HepG2 (cell line): Measurements from ENCODE around the gene SMTN. TPM values are rescaled to one million over a fixed set of nuclear protein-coding genes. Genes with fewer than 3 reads are reported as not detected.
A peak's percentile ranks its signal among the peaks of the same experiment; 100 is the strongest.

Source experiments
- DR1 ChIP-seq: sonication (generic); formaldehyde crosslinking; IDR thresholded peaks from 2 replicates; pipeline ENCODE4 v1.8.0; 2021; ENCODE audit warnings: mild to moderate bottlenecking, missing genetic modification reagents, inconsistent platforms
- GMEB2 ChIP-seq: IDR thresholded peaks from 2 replicates; pipeline ENCODE4 v1.6.1; 2016; ENCODE audit warnings: missing biosample characterization, missing genetic modification reagents, low read depth
- HOXA3 ChIP-seq: sonication (generic); formaldehyde crosslinking; IDR thresholded peaks from 2 replicates; pipeline ENCODE4 v1.5.0; 2020; ENCODE audit warnings: missing genetic modification reagents
- NRL ChIP-seq: sonication (generic); formaldehyde crosslinking; IDR thresholded peaks from 2 replicates; pipeline ENCODE4 v1.5.0; 2020; ENCODE audit warnings: missing genetic modification reagents, mild to moderate bottlenecking, moderate library complexity, borderline replicate concordance
- PATZ1 ChIP-seq: sonication (generic); formaldehyde crosslinking; IDR thresholded peaks from 2 replicates; pipeline ENCODE4 v1.4.0; 2020; ENCODE audit warnings: missing genetic modification reagents
- POGZ ChIP-seq: sonication (generic); formaldehyde crosslinking; IDR thresholded peaks from 2 replicates; pipeline ENCODE4 v1.4.0; 2020; ENCODE audit warnings: mild to moderate bottlenecking, missing genetic modification reagents
- SALL2 ChIP-seq: sonication (generic); formaldehyde crosslinking; IDR thresholded peaks from 2 replicates; pipeline ENCODE4 v1.8.1; 2023; ENCODE audit warnings: mild to moderate bottlenecking, missing genetic modification reagents, inconsistent platforms
- TBX3 ChIP-seq: fragments of 450-650 bp; IDR thresholded peaks from 2 replicates; pipeline ENCODE4 v1.6.1; 2017; ENCODE audit warnings: antibody characterized with exemption, mild to moderate bottlenecking, inconsistent platforms, borderline replicate concordance
- TCF12 ChIP-seq, 2 experiments: fragments of 450-650 bp in 1 of 2; sonication (generic) in 1 of 2; formaldehyde crosslinking in 1 of 2; IDR thresholded peaks; 2 replicates each; pipeline versions ENCODE4 v1.6.1 to v1.8.0; 2017 to 2022; ENCODE audit warnings: antibody characterized with exemption in 1 of 2, mild to moderate bottlenecking in 1 of 2, missing genetic modification reagents in 1 of 2, moderate library complexity in 1 of 2
- TFE3 ChIP-seq: IDR thresholded peaks from 2 replicates; pipeline ENCODE4 v1.6.1; 2016
- ZFX ChIP-seq: sonication (generic); formaldehyde crosslinking; IDR thresholded peaks from 2 replicates; pipeline ENCODE4 v1.4.0; 2020; ENCODE audit warnings: mild to moderate bottlenecking, low read depth, missing genetic modification reagents, moderate library complexity
- ZMAT3 ChIP-seq: sonication (generic); formaldehyde crosslinking; conservative IDR thresholded peaks from 2 replicates; pipeline ENCODE4 v1.7.0; 2021; ENCODE audit warnings: missing genetic modification reagents
- ZMYM3 ChIP-seq: sonication (generic); formaldehyde crosslinking; IDR thresholded peaks from 2 replicates; pipeline ENCODE4 v1.5.1; 2020; ENCODE audit warnings: mild to moderate bottlenecking, missing genetic modification reagents
- ZNF230 ChIP-seq: sonication (generic); formaldehyde crosslinking; IDR thresholded peaks from 2 replicates; pipeline ENCODE4 v1.4.0; 2020; ENCODE audit warnings: mild to moderate bottlenecking, missing genetic modification reagents
- ZNF331 ChIP-seq: sonication (generic); formaldehyde crosslinking; IDR thresholded peaks from 2 replicates; pipeline ENCODE4 v1.4.0; 2020; ENCODE audit warnings: missing genetic modification reagents
- ZNF430 ChIP-seq: sonication (generic); formaldehyde crosslinking; IDR thresholded peaks from 2 replicates; pipeline ENCODE4 v1.9.0; 2021; ENCODE audit warnings: mild to moderate bottlenecking, missing genetic modification reagents
- ZNF567 ChIP-seq: sonication (generic); formaldehyde crosslinking; IDR thresholded peaks from 2 replicates; pipeline ENCODE4 v1.8.1; 2023; ENCODE audit warnings: mild to moderate bottlenecking, missing genetic modification reagents, borderline replicate concordance
- ZNF605 ChIP-seq: sonication (generic); formaldehyde crosslinking; IDR thresholded peaks from 2 replicates; pipeline ENCODE4 v1.8.0; 2022; ENCODE audit warnings: mild to moderate bottlenecking, missing genetic modification reagents
- ZNF788 ChIP-seq: sonication (generic); formaldehyde crosslinking; IDR thresholded peaks from 2 replicates; pipeline ENCODE4 v1.5.0; 2020; ENCODE audit warnings: mild to moderate bottlenecking, missing genetic modification reagents, borderline replicate concordance
- ZSCAN22 ChIP-seq: sonication (generic); formaldehyde crosslinking; IDR thresholded peaks from 2 replicates; pipeline ENCODE4 v1.4.0; 2020; ENCODE audit warnings: mild to moderate bottlenecking, missing genetic modification reagents
- polyA plus RNA-seq, 8 experiments: library from polyadenylated mRNA; depleted of rRNA in 3 of 8; stranded (reverse) in 7 of 8; unstranded in 1 of 8; fragments of >200 nt; fragmentation: Illumina TruSeq in 4 of 8; extraction: Trizol in 4 of 8; gene quantifications; 2 replicates each; pipeline versions ENCODE4 v1.2.1 to v1.2.3, GENCODE V29; 2011 to 2016; ENCODE audit warnings: low read depth in 4 of 8, missing spikeins in 1 of 8, mixed read lengths in 1 of 8; ENCODE audit not compliant: insufficient read depth in 1 of 8
- total RNA-seq, 5 experiments: library from RNA; depleted of rRNA; stranded (reverse); fragments of >200 nt; fragmentation: Illumina TruSeq; extraction: Trizol; gene quantifications; 2 replicates each; pipeline ENCODE4 v1.2.3, GENCODE V29; 2016; ENCODE audit warnings: low read depth in 1 of 5
- TF ChIP-seq, protein P1 (sequence below): sonication (generic); formaldehyde crosslinking; conservative IDR thresholded peaks from 2 replicates; pipeline ENCODE4 v1.4.0; 2020; ENCODE audit warnings: mild to moderate bottlenecking, missing genetic modification reagents, moderate library complexity

Gene SMTN
- total and polyA plus RNA-seq, 2 of the 13 experiments (the other 11 are each of a cell fraction or from before 2014, with no cell fraction given) = 14.7 to 26.1 TPM

GRCh38 chr22:31079095-31079642 lies 1.9 kb upstream of the SMTN start (continued):
- TF ChIP-seq ZMAT3 (CRISPR knock-in tag) = peak; percentile 76; the same call in 1 of the 2 replicates
- TF ChIP-seq TFE3 (CRISPR knock-in tag) = peak; percentile 98
- TF ChIP-seq ZMYM3 = peak; percentile 44; the same call in 1 of the 2 replicates
- TF ChIP-seq ZNF331 (CRISPR knock-in tag) = 0 out of 2 replicates have a peak, but pooled peaks have one; percentile 27
- TF ChIP-seq, protein P1, sequence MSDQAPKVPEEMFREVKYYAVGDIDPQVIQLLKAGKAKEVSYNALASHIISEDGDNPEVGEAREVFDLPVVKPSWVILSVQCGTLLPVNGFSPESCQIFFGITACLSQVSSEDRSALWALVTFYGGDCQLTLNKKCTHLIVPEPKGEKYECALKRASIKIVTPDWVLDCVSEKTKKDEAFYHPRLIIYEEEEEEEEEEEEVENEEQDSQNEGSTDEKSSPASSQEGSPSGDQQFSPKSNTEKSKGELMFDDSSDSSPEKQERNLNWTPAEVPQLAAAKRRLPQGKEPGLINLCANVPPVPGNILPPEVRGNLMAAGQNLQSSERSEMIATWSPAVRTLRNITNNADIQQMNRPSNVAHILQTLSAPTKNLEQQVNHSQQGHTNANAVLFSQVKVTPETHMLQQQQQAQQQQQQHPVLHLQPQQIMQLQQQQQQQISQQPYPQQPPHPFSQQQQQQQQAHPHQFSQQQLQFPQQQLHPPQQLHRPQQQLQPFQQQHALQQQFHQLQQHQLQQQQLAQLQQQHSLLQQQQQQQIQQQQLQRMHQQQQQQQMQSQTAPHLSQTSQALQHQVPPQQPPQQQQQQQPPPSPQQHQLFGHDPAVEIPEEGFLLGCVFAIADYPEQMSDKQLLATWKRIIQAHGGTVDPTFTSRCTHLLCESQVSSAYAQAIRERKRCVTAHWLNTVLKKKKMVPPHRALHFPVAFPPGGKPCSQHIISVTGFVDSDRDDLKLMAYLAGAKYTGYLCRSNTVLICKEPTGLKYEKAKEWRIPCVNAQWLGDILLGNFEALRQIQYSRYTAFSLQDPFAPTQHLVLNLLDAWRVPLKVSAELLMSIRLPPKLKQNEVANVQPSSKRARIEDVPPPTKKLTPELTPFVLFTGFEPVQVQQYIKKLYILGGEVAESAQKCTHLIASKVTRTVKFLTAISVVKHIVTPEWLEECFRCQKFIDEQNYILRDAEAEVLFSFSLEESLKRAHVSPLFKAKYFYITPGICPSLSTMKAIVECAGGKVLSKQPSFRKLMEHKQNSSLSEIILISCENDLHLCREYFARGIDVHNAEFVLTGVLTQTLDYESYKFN (CRISPR knock-in tag) = peak; percentile 93
- TF ChIP-seq TBX3 = 0 out of 2 replicates have a peak, but pooled peaks have one; percentile 16
- 0 out of 2 replicates have a peak, but pooled peaks have one; percentile 46 for TF ChIP-seq ZNF230 (CRISPR knock-in tag)
- TF ChIP-seq NRL (CRISPR knock-in tag) = 0 out of 2 replicates have a peak, but pooled peaks have one; percentile 32
- TF ChIP-seq ZSCAN22 (CRISPR knock-in tag) = no peak
- peak; percentile 41; the same call in 1 of the 2 replicates for TF ChIP-seq POGZ
- TF ChIP-seq PATZ1 (CRISPR knock-in tag) = peak; percentile 47; the same call in 1 of the 2 replicates
- TF ChIP-seq SALL2 (CRISPR knock-in tag) = peak; percentile 61; the same call in 1 of the 2 replicates
- TF ChIP-seq ZNF567 (CRISPR knock-in tag) = 0 out of 2 replicates have a peak, but pooled peaks have one; percentile 29
- no peak for TF ChIP-seq GMEB2 (CRISPR knock-in tag)
- peak; percentile 60; the same call in 1 of the 2 replicates for TF ChIP-seq ZNF788 (CRISPR knock-in tag)
- TF ChIP-seq ZNF430 (CRISPR knock-in tag) = 0 out of 2 replicates have a peak, but pooled peaks have one; percentile 33
- TF ChIP-seq TCF12 (IDR thresholded peaks at IDR 0.05) = no peak
- peak; percentile 76; the same call in 1 of the 2 replicates for TF ChIP-seq TCF12 (CRISPR knock-in tag; IDR thresholded peaks at IDR 0.05)
- peak; percentile 32; the same call in 1 of the 2 replicates for TF ChIP-seq DR1 (CRISPR knock-in tag)
- peak; percentile 68 for TF ChIP-seq ZFX (CRISPR knock-in tag)
- TF ChIP-seq HOXA3 (CRISPR knock-in tag) = peak; percentile 73
- peak; percentile 70; the same call in 1 of the 2 replicates for TF ChIP-seq ZNF605
